Medulla oblongata (tissue), 1 donor: ENCODE data around the gene FBLN1.

Experiments used
- DNase-seq: peaks from one replicate; pipeline ENCODE4 v3.0.0-alpha.2; 2015; ENCODE audit errors: extremely low spot score

Gene FBLN1

DNA sequence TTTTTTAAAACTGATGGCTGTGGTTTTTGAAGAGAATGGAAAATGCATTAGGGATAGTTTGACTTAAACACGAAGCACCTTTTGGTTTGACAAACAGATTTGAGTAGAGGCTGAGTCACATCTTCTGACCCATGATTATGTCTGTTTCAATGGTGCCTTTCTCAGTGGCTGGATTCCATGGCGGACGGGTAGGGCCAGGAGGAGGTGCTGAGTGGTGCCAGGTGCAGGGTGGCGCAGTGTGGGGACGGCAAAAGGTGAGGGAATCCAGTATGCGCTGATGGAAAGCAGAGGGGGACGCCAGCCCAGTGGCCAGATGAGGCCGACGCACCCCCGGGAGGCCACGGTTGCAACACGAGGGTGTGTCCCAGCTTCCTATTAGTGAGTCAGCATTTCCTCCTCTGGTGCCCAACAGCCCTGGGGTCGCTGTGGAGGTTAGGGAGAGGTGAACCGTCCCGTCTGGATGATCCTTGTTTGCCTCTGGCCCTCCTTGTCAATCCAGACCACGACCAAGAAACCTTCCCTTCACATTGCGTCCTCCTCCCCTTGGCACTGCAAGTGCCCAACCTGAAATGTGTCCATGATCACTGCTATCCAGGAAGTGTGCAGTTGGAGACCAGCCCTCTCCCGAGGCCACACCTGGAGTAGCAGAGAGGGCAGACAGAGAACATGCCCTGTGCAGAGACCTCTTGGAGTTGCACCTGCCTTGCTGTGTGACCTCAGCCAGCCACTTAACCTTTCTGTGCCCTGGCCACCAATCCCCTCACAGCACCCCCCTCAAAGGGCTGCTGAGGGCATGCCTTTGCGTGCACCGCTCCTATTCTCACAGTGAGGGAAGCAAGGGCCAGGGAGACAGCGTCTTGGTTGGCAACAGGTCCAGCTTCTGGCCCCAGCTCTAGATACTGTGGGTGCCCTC is 136.4 kb downstream of the FBLN1 start:
- no peak for DNase-seq

DNA sequence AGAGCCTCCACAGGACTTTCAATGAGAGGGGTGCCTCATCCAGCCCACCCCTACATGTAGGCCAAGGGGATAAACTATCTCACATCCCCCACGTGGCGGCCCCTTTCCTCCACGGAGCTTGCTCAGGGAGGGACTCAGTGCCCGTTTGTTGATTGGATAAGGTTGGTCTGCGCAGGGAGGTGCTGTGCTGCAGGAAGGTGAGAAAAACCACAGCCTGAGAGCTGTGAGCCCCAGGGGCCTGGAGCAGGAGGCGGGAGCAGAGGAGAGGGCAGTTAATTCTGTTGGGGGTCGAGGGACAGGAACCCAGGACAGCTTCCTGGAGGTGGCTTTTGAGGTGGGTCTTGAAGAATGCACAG is 137.0 kb downstream of the FBLN1 start:
- no peak for DNase-seq

DNA sequence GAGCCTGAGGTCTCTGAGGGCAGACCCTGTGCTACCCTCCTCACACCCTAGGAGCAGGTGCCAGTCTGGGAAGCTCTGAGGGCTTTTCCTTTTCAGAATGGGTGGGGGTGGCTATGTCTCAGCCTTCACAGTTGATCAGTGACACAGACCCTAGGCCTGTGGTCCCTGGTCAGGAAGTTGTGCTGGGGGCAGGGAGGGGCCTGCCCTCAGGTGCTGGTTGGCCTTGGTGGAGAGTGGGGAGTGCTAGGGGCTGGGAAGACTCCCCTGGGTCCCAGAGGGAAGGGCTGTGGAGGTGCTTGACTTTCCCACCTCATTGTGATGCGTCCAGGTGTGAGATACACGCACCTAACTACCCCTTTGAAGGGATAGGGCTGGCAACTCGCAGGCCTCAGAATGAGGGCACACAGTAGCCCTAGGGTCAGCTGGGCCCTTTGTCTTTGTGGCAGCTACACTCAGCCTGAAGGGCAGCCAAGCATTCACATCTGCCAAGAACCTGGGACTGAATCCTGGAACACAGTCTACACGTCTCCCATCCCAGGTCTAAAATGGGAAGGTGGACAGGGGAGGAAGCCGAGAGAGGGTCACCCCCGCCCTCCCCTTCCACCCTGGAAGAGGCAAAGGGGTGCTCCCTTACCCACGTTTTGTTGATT is 137.7 kb downstream of the FBLN1 start:
- DNase-seq, result no peak

- no peak for DNase-seq
Observed at GRCh38 chr22:45640941-45641621, 138.4 kb downstream of the FBLN1 start.

GRCh38 chr22:45642986-45643385 is 140.3 kb downstream of the FBLN1 start:
- no peak for DNase-seq

- no peak for DNase-seq
Observed at GRCh38 chr22:45644714-45645113, 142.0 kb downstream of the FBLN1 start.

- DNase-seq, result no peak
Observed at GRCh38 chr22:45645150-45645525, 142.5 kb downstream of the FBLN1 start.

- peak; percentile 38 for DNase-seq
Observed at GRCh38 chr22:45645526-45646414, 143.1 kb downstream of the FBLN1 start.

DNA sequence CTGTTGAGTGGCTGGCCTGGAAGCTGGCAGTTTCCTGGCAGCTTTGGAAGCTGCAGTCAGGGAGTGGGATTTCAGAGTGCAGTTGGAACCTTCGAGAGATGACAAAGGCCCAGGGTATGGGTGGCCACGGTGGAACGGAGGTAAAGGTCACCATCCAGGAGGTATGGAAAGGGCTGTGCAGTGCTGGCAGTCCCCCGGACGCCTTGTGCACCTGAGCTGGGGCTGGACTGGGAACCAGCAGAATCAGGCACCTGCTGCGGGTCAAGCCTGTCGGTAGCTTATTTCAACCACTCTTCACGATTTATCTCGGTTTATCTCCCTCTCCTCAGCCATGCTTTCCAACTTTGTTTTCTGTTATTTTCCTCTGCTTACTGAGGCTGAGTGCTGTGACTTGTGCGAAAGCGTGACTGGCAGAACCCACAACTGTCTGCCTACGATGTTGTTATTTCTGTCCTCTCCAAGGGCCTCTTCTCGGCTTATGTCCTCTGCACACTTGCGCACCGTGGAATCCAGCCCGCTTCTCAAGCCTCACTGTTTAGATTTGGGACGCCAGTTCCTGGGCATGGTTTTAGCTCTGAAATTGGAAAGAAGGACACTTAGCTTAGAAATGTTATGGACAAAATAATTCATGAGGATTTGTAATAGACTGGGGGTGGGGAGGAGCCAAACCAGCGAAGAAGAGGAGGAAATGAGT is 145.0 kb downstream of the FBLN1 start:
- no peak for DNase-seq

- DNase-seq, result no peak
Observed at GRCh38 chr22:45648301-45649117, 145.8 kb downstream of the FBLN1 start.

GRCh38 chr22:45649809-45650208 is 147.1 kb downstream of the FBLN1 start:
- DNase-seq, result no peak

DNA sequence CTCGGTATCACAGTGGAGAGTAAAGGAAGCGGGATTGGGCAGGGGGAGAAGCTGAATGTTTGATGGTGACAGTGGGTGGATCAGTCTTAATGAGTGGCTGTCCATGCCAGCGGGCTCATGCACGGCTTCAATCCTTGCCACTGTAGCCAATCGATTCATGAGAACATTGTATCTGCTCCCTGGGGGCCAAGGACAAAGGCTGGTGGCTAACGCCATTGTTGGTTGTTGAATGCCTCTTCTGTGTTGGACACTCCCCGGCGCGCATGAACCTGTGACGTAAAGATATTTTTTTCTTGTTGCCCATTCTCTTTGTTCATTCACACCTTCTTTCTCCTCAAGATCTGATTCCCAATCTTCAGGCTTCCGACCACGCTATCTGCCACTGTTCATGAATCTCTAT is 148.0 kb downstream of the FBLN1 start:
- no peak for DNase-seq
